Sigmoid colon (tissue), 4 donors: ENCODE results near the gene PXT1.

Experiments
- EP300 ChIP-seq, 4 donors: sonication (generic); formaldehyde crosslinking; IDR thresholded peaks; one replicate each; pipeline ENCODE4 v1.6.1; 2017; ENCODE audit warnings: antibody characterized with exemption in 4 of 4
- POLR2A ChIP-seq, 2 donors: fragments of 450-650 bp; IDR thresholded peaks; one replicate each; pipeline ENCODE4 v1.6.1; 2016; ENCODE audit warnings: antibody characterized with exemption in 2 of 2, mild to moderate bottlenecking in 2 of 2, moderate library complexity in 2 of 2
- TF ChIP-seq, protein P1 (sequence below), 4 experiments: fragments of 450-650 bp in 3 of 4; fragments of 200-600 bp in 1 of 4; IDR thresholded peaks; one replicate each; pipeline ENCODE4 v1.5.1; 2016 to 2019; ENCODE audit warnings: antibody characterized with exemption in 4 of 4, mild to moderate bottlenecking in 3 of 4, moderate library complexity in 2 of 4

- TF ChIP-seq, protein P1, sequence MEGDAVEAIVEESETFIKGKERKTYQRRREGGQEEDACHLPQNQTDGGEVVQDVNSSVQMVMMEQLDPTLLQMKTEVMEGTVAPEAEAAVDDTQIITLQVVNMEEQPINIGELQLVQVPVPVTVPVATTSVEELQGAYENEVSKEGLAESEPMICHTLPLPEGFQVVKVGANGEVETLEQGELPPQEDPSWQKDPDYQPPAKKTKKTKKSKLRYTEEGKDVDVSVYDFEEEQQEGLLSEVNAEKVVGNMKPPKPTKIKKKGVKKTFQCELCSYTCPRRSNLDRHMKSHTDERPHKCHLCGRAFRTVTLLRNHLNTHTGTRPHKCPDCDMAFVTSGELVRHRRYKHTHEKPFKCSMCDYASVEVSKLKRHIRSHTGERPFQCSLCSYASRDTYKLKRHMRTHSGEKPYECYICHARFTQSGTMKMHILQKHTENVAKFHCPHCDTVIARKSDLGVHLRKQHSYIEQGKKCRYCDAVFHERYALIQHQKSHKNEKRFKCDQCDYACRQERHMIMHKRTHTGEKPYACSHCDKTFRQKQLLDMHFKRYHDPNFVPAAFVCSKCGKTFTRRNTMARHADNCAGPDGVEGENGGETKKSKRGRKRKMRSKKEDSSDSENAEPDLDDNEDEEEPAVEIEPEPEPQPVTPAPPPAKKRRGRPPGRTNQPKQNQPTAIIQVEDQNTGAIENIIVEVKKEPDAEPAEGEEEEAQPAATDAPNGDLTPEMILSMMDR (IDR thresholded peaks at IDR 0.05), result no peak
- no peak for TF ChIP-seq POLR2A (IDR thresholded peaks at IDR 0.05)
- no peak for TF ChIP-seq EP300 (IDR thresholded peaks at IDR 0.05)
Measured at GRCh38 chr6:36489426-36489825, 46.8 kb upstream of the PXT1 start.
